SK-N-DZ (cell line): Measurements from ENCODE around the gene AAMDC.
"Not testable (repeated sequence)": the region's sequence is repeated elsewhere in the genome, so short reads cannot be mapped to it uniquely, and the experiment has no call there.

Experiments
- DNase-seq: peaks from one replicate; pipeline ENCODE4 v3.0.0-alpha.2; 2015; ENCODE audit warnings: low spot score
- small RNA-seq, 2 experiments: library from RNA; depleted of rRNA; stranded (forward); fragments of <200 nt; gene quantifications; one replicate each; pipeline ENCODE3, GENCODE V24; 2014

AAMDC gene

DNA sequence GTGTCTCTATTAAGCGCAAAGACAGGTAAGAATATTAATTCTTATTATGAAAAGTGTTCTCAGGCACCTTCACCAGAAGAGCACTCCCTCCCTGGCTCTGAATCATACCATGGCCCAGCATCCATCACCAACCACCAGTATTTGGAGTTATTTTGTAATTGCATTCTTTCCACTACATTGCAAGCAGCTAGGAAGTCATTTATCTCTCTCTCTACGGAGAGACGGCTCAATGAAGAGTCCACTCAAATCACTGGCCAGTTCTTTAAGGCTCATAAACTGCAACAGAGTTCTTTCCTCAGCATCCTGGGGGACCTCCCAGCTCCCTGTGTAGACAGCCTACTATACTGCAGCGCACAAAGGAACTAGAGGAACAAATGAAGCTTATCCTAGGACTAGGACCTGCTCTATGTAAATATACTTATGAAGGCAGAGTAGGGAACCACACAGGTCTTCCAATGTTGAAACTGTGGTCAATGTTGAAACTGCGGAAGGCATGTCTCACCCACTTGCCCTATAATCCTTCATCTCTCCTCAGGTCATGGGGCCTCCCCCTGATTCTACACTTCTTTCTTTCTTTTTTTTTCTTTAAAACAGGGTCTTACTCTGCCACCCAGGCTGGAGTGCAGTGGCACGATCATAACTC lies 63.4 kb downstream of the AAMDC start:
- DNase-seq, result no peak

- no peak for DNase-seq
Observed at GRCh38 chr11:77884829-77885190, 63.9 kb downstream of the AAMDC start.

- DNase-seq, result no peak
Observed at GRCh38 chr11:77886401-77886800, 65.5 kb downstream of the AAMDC start.

DNA sequence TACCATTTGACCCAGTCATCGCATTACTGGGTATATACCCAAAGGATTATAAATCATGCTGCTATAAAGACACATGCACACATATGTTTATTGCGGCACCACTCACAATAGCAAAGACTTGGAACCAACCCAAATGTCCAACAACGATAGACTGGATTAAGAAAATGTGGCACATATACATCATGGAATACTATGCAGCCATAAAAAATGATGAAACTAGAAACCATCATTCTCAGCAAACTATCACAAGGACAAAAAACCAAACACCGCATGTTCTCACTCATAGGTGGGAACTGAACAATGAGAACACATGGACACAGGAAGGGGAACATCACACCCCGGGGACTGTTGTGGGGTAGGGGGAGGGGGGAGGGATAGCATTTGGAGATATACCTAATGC lies 68.1 kb downstream of the AAMDC start:
- not testable (repeated sequence) for DNase-seq

DNA sequence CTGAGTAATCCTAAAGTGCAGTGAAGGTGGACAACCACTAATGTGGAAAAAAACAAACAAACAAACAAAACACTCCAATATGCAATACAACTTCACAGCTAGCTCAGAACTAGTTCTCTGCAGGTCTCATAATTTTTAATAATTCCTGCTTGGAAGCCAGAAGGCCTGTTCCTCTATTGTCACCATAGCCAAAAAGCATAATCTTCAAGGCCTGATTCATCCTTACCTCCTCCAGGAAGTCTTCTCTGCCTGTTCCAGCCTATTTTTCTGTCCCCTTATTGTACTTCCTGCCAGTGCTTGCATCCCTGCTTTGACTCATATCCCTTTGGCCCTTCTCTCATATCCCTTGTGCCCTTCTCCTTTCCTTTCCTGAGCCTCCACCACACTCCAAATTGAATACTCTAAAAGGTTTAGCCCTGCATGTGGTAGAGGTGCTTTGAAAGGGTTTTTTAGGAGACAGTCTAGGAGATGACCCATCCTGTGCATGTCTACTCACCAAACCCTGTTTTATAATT lies 69.2 kb downstream of the AAMDC start:
- not testable (repeated sequence) for DNase-seq

GRCh38 chr11:77890619-77891056 lies 69.7 kb downstream of the AAMDC start:
- DNase-seq, result not testable (repeated sequence)

- DNase-seq, result not testable (repeated sequence)
Observed at GRCh38 chr11:77891256-77891655, 70.3 kb downstream of the AAMDC start.

- not testable (repeated sequence) for DNase-seq
Observed at GRCh38 chr11:77891703-77892102, 70.8 kb downstream of the AAMDC start.

GRCh38 chr11:77894949-77895348 lies 74.0 kb downstream of the AAMDC start:
- DNase-seq, result not testable (repeated sequence)

DNA sequence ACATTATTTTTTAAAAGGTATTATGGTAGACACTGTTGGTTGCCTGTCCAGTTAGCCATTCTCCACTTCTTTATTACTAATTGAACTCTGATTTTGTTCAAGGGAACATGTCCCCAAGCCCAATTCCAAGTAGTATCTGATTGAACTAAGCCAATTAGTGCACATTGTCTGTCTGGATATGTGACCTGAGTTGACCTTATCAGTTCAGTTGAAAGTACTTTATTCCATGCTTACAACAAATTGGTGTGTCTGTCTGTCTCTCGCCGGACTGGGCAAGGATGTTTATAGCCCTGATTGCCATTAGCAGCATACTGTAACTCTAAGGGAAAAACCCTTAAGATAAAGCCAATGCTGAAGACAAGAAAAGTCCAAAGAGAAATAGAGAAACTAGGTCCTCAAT lies 87.9 kb downstream of the AAMDC start:
- peak; percentile 80 for DNase-seq

DNA sequence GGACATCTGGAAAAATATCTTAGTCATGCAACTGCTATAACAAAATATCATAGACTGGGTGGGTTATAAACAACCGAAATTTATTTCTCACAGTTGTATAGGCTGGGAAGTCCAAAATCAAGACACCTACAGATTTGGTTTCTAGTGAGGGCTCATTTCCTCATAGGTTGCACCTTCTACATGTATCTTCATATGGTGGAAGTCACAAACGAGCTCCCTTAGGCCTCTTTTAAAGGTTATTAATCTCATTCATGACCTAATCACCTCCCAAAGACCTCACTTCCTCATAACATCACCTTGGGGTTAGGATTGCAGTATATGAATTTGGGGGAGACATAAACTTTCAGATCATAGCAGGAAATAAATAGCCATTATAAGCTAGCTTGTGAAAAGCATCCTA lies 88.3 kb downstream of the AAMDC start:
- DNase-seq, result no peak

- DNase-seq, result not testable (repeated sequence)
Observed at GRCh38 chr11:77910828-77911227, 89.9 kb downstream of the AAMDC start.

DNA sequence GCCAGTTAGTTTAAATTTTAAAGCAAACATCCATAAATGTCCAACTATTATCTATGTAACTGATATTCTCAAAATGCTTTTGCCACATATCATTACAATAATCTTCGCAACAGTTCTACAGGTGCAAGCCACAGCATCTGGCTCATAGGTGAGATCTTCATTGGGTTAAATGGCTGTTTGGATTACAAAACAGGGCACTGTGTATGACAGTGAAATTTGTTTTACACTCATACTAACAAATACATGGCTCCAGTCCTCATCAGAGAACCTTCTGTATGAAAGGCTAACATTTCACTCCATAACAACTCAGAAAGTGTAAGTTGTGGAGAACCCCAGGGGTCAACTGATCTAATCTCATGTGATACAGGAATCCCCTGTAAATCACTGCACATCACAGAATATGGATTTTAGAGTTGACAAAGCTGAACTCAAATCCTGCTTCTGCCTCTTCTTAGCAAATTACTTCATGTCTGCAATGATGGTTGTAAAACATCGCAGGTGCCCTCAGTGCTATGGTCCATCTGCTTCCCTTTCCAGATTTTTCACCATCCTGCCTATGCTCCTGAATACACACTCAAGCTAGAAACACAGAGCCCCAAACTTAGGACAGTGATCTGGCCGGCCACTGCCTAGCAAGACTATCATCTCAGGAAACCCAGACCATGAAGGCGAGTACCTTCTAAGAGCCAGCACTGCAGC lies 92.8 kb downstream of the AAMDC start:
- not testable (repeated sequence) for DNase-seq

DNA sequence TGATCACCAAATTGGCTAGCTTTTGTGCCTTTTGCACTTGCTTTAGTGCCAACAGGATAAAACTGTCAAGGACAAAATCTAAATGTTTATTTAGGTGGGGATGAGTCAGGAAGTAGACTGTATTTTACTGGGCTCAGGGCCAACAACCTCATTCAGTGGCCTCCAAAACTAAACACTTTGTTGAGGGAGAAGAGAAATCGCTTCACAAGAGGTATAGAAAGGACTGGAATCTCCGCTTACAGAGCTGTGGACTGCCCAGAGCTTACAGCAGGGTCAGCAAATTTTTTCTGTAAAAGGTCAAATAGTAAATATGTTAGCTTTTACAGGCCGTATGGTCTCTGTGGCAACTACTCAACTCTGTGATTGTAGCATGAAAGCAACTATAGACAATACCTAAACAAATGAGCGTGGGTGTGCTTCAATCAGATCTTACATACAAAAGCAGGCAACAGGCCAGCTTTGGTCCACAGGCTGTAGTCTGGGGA lies 93.4 kb downstream of the AAMDC start:
- DNase-seq, result not testable (repeated sequence)

- DNase-seq, result not testable (repeated sequence)
Observed at GRCh38 chr11:77917713-77918112, 96.8 kb downstream of the AAMDC start.

Small RNA genes lying within 50 kb of the gene (small RNA-seq; reads per million reads assigned to genes)
- 0 reads per million in 2 experiments for gene AP002812.4
